GM19395 (cell line): Measurements from ENCODE around the gene EXOC6.
A peak's percentile ranks its signal among the peaks of the same experiment; 100 is the strongest.
"Not testable (repeated sequence)": the region's sequence is repeated elsewhere in the genome, so short reads cannot be mapped to it uniquely, and the experiment has no call there.

Source experiments
- ATAC-seq: cut with Tn5 transposase; IDR thresholded peaks from one replicate; pipeline ENCODE4 v1.9.1; 2021; ENCODE audit warnings: mild to moderate bottlenecking, moderate library complexity; ENCODE audit not compliant: unreplicated experiment

Gene EXOC6

GRCh38 chr10:93075369-93076221 lies 227.3 kb downstream of the EXOC6 start:
- ATAC-seq: peak; percentile 64

- no peak for ATAC-seq
Measured at GRCh38 chr10:93076871-93077270, 228.6 kb downstream of the EXOC6 start.

GRCh38 chr10:93077860-93078337 lies 229.6 kb downstream of the EXOC6 start:
- no peak for ATAC-seq

DNA sequence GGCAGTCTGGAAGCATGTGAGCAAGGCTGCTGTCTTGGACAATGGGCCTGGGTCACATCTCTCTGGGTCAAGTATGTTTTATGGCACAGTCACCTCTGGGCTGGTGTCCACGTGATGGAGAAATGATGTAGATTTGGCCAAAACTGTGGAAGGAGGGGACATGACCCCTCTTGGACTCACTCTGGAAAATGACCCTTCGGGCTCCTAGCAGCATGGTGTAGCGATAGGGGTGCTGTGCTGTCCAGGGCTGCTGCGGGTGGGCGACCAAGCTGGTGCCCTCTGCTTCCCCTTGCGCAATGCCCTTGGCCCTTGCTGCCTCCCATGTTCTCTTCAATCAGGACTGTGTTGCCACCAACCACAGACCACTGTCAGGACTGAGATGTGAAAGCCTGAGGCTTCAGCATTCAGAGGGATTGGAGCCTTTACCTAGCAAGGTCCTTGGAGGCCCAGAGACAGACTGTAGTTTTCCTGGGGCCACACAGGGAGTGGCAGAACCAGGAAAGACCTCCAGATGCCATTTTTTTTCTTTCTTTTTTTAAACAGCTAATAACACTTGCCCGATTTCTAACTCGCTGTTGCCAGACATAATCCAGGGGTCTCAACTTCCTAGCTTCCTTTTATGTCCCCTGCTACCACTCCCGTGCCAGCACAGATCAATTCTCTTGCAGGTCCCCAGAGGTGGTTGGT lies 231.5 kb downstream of the EXOC6 start:
- ATAC-seq: no peak

- ATAC-seq: no peak
Measured at GRCh38 chr10:93080350-93081046, 232.2 kb downstream of the EXOC6 start.

DNA sequence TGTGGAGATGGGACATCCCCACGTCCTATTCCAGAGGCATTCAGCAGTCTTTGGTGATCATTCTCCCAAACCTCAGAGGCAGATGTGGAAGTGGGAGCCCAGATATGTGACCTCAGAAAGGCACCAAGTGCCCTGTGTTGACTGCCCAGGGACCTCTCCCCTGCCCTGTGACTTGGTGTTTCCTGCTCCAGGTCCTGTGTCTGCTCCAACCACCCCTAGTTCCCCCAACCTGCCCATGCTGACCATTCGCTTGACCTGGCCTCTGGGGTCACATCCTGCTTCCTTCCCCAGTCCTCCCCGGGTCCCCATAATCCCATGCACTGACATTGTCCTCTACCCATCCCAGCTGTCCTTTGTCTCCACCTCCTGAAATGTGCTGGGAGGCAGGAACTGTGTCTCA lies 233.0 kb downstream of the EXOC6 start:
- ATAC-seq: no peak

GRCh38 chr10:93081834-93082233 lies 233.5 kb downstream of the EXOC6 start:
- no peak for ATAC-seq

DNA sequence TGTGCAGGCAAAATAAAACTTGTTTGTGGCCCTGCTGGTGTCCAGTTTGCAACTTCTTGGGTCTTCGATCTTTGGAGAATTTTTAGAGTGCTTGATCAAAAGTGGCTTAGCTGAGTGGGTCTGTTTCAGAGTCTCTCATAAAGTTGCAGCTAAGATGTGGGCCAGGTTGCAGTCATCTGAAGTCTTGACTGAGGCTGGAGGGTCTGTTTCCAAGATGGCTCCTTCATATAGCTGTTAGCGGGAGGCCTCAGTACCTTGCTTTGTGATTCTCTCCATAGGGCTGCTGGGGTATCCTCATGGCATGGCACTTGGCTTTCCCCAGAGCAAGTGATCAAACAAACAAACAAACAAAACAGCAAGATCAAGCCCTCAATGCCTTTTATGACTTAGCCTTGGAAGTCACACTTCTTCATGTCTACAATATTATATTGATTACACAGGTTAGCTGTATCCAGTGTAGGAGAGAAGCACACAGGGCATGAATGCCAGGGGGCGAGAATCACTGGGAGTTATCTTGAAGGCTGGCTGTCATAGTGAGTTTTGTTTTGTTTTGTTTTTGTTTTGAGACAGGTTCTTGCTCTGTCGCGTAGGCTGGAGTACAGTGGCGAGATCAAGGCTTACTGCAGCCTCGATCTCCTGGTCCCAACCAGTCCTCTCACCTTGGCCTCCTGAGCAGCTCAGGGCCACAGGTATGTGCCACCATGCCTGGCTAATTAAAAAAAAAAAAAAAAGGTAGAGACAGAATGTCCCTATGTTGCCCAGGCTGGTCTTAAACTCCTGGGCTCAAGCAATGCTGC lies 235.6 kb downstream of the EXOC6 start:
- no peak for ATAC-seq

GRCh38 chr10:93085272-93085859 lies 237.0 kb downstream of the EXOC6 start:
- no peak for ATAC-seq

- ATAC-seq: no peak
Measured at GRCh38 chr10:93086289-93086688, 238.0 kb downstream of the EXOC6 start.

- no peak for ATAC-seq
Measured at GRCh38 chr10:93087846-93088245, 239.5 kb downstream of the EXOC6 start.

- ATAC-seq: no peak
Measured at GRCh38 chr10:93088466-93088865, 240.1 kb downstream of the EXOC6 start.

DNA sequence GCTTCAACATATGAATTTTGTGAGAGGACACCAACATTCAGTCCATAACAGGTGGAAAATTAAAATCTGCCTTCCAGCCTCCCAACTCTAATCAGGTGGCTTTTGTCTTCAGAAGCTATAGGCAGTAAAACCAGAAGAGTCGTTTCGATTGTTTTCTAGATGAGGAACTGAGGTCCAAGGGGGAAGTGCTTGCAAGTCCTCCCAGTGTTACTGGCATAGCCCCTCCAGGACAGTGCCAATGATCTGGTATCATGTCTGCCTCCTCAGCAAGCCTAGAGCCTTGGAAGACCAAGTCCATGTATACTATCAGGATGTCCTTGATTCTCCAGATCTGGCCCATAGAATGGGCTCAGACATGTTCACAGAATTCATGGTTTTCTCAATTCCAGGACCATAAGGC lies 242.3 kb downstream of the EXOC6 start:
- ATAC-seq: no peak

DNA sequence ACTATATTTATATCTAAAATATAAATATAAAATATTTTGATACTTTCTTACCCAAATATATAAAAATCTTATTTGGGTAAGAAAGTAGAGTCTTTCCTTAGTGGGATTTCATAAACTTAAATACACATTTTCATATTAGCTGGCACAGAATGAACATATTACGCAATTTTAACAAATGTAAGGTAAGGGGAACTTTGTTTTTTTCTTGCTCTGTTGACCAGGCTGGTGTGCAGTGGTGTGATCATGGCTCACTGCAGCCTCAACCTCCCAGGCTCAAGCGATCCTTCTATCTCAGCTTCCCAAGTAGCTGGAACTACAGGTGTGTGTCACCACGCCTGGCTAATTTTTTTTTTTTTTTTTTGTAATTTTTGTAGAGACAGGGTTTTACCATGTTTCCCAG lies 243.6 kb downstream of the EXOC6 start:
- no peak for ATAC-seq

DNA sequence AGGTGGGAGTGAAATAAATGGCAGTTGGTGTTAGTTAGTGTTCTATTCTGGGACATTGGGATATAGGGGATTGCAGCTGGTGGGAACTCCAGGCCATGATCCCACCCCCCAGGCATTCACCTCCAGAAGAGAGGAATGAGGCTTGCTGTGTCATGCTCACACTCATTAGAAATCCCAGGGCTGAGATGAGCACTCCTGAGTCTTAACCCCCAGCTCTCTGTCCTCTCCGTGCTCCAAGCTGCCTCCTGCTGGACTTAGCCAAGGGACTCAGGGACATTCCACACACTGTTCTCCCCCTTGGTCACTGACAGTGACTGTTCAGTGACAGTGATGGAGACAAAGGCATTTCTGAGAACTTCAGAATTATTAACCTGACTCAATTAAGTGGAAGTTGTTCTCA lies 246.9 kb downstream of the EXOC6 start:
- ATAC-seq: no peak

- no peak for ATAC-seq
Measured at GRCh38 chr10:93096901-93097300, 248.6 kb downstream of the EXOC6 start.

GRCh38 chr10:93097386-93097785 lies 249.1 kb downstream of the EXOC6 start:
- ATAC-seq: no peak

- no peak for ATAC-seq
Measured at GRCh38 chr10:93098816-93099215, 250.5 kb downstream of the EXOC6 start.

GRCh38 chr10:93099670-93100069 lies 251.3 kb downstream of the EXOC6 start:
- ATAC-seq: no peak

GRCh38 chr10:93101148-93101547 lies 252.8 kb downstream of the EXOC6 start:
- not testable (repeated sequence) for ATAC-seq
